Measurements from ENCODE around the gene MRC2. TPM values are rescaled to one million over a fixed set of nuclear protein-coding genes. Genes with fewer than 3 reads are reported as not detected.

Gene MRC2
- total RNA-seq, 4 donors from 2014 or later = 23.3 to 59.8 (median 39.9) TPM

DNA sequence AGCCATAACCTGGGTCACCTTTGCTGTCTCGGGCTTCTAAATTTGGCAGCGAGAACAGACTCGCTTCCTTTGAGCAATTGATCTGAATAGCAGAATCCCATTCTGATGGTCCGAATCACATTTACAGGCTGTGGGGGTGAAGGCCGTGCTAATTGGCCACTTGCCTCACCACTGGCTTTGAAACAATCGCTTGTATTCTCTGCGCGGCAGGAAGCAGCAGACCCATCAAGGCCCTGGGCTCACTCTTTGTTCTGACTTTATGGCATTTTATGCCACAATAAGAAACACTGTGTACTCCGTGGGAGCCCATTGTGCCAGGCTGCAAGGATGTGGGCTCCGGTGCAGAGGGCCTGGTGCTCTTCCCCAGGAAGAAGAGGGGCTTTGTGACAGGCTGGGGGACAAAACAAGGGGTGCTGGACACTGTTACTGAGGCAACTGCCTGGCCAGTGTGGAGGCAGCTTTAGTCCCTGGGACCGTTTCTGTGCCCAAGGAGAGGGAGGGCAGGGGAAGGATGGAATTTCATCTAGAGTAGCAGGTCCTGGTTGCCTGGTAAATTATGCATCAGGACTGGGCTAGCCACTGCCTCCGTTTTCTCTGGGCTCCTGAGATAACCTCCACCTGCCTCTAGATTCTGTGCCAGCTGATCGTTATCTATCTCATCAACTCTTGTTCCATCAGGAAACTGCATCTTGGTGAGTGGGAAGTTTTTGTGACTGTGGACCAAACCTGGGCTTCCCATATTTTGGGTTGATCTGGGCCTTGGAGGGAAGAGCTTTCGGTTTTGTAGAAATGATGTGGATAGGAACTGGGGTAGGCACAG lies 78.5 kb downstream of the MRC2 start:
- Histone ChIP-seq H3K9me3 (peaks cover 0 to 9% (median 0%) of the 10 kb centered on the region in 3 donors), H3K36me3 (no peaks in the 10 kb centered on the region), H3K27me3 (peaks cover 12% of the 10 kb centered on the region), H3K4me3 (peak overlapping the region in 1 of 2 donors; percentile 6), H3K27ac (peak overlapping the region in 3 of 4 donors; percentile 46 to 78 (median 75)), H3K4me1 (peaks cover 0 to 37% (median 3%) of the 10 kb centered on the region in 3 donors)
- 61 to 70% methylated on average over 6 to 7 of the region's 14 CpGs for WGBS, 2 donors (ENCODE audit: low coverage in 1 of 2)
- TF ChIP-seq POLR2AphosphoS5 (IDR thresholded peaks at IDR 0.05) (peak; percentile 5), EP300 (IDR thresholded peaks at IDR 0.05) (no peak)
- no peak for ATAC-seq

DNA sequence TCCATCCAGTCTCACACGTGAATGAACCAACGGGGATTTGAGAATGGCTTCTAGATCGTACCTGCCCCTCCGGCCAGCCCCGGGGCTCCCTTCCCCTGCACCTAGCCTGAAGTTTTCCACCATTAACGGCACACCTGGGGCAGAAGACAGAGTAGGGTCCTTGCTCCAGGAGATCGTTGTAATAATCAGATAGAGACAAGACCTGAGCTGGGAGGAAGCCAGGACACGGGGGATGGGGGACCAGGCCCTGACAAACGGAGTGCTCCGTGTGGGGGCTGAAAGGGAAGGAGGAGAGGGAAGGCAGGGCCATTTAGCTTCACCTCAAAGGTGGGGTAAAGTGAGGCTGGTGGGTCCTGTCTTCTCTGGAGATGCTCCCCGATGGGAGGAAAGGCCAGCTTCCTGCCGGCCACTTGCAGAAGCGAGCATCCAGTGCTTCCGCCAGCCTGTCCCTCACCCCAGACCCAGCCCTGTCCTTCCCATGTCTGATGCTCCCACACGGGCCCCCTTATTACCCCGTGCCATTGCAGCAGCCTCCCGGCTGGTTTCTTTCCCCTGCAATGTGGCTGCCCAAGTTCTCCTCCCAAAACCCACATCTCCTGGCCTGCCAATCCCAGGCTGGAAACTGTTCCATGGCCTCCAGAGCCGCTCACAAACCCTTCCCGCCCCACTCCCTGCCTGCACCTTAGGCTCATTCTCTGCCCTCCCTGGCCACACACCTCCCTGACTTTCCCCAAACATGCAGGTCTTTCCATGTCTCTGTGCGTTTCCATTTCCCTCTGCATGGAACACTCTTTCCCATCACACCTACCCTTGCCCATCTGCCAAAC lies 79.3 kb downstream of the MRC2 start:
- ATAC-seq = no peak
- Histone ChIP-seq H3K27me3 (peaks cover 4% of the 10 kb centered on the region), H3K27ac (peak overlapping the region in 3 of 4 donors; percentile 35 to 75 (median 46)), H3K4me1 (peaks cover 0 to 37% (median 3%) of the 10 kb centered on the region in 3 donors), H3K36me3 (no peaks in the 10 kb centered on the region), H3K9me3 (peaks cover 0 to 9% (median 0%) of the 10 kb centered on the region in 3 donors), H3K4me3 (peak overlapping the region in 1 of 2 donors; percentile 6)
- no peak for TF ChIP-seq EP300 (IDR thresholded peaks at IDR 0.05)
- TF ChIP-seq, protein P1, sequence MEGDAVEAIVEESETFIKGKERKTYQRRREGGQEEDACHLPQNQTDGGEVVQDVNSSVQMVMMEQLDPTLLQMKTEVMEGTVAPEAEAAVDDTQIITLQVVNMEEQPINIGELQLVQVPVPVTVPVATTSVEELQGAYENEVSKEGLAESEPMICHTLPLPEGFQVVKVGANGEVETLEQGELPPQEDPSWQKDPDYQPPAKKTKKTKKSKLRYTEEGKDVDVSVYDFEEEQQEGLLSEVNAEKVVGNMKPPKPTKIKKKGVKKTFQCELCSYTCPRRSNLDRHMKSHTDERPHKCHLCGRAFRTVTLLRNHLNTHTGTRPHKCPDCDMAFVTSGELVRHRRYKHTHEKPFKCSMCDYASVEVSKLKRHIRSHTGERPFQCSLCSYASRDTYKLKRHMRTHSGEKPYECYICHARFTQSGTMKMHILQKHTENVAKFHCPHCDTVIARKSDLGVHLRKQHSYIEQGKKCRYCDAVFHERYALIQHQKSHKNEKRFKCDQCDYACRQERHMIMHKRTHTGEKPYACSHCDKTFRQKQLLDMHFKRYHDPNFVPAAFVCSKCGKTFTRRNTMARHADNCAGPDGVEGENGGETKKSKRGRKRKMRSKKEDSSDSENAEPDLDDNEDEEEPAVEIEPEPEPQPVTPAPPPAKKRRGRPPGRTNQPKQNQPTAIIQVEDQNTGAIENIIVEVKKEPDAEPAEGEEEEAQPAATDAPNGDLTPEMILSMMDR (IDR thresholded peaks at IDR 0.05) = no peak
- TF ChIP-seq POLR2AphosphoS5 (IDR thresholded peaks at IDR 0.05) = no peak
- TF ChIP-seq POLR2A (IDR thresholded peaks at IDR 0.05) = no peak
- WGBS, 2 donors (ENCODE audit: low coverage in 1 of 2) = 82 to 91% methylated on average over 10 to 12 of the region's 20 CpGs

DNA sequence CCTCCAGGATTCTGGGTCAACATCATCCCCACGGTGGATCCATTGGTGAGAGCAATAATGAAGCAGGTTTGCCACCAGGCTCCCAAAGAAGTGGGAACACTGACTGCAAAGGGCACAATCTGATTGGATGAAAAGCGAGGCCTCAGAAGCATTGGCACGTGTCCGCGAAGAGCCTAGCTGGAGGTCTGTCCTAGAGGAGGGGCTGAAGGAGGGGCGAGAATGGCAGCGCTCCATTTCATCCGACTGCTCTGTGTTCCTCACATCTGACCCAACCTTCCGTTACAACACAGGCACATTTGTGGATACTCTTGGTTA lies 79.9 kb downstream of the MRC2 start:
- Histone ChIP-seq H3K36me3 (no peaks in the 10 kb centered on the region), H3K27me3 (no peaks in the 10 kb centered on the region), H3K4me3 (no peak overlapping the region), H3K9me3 (peaks cover 0 to 9% (median 0%) of the 10 kb centered on the region in 3 donors), H3K27ac (no peak overlapping the region), H3K4me1 (peaks cover 0 to 37% (median 3%) of the 10 kb centered on the region in 3 donors)
- TF ChIP-seq EP300 (IDR thresholded peaks at IDR 0.05) = no peak
- no peak for TF ChIP-seq POLR2AphosphoS5 (IDR thresholded peaks at IDR 0.05)
- TF ChIP-seq POLR2A (IDR thresholded peaks at IDR 0.05) = no peak
- TF ChIP-seq, protein P1 (IDR thresholded peaks at IDR 0.05) = no peak
- ATAC-seq = no peak
- WGBS, 2 donors (ENCODE audit: low coverage in 1 of 2) = 90 to 95% methylated on average over 2 to 8 of the region's 9 CpGs

DNA sequence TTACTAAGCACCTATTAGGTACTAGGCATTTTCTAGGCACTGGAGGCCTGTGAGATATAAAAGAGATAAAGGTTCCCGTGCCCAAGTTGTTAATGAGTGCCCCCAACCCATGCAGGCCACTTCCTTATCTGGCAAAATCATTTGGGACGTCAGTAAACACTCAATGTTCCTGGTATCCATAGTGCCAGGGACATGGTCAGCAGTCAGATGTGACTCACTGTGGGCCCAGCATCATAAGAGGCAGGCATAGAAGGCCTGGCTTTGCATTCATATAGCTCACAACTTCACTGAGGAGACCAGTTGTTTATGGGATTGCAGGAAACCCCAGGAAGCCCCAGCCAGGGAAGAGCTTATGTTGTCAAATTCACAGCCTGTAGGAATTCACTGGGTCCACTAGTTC lies 81.1 kb downstream of the MRC2 start:
- ATAC-seq = no peak
- Histone ChIP-seq H3K4me1 (peaks cover 0 to 31% (median under 1%) of the 10 kb centered on the region in 3 donors), H3K36me3 (no peaks in the 10 kb centered on the region), H3K9me3 (peaks cover 0 to 9% (median 0%) of the 10 kb centered on the region in 3 donors), H3K4me3 (no peak overlapping the region), H3K27me3 (no peaks in the 10 kb centered on the region), H3K27ac (no peak overlapping the region)
- no peak for TF ChIP-seq POLR2AphosphoS5 (IDR thresholded peaks at IDR 0.05)
- TF ChIP-seq POLR2A (IDR thresholded peaks at IDR 0.05) = no peak
- no peak for TF ChIP-seq EP300 (IDR thresholded peaks at IDR 0.05)
- TF ChIP-seq, protein P1 (IDR thresholded peaks at IDR 0.05) = no peak
- WGBS, 2 donors (ENCODE audit: low coverage in 1 of 2) = 80 to 100% methylated on average over 1 of the region's 2 CpGs

DNA sequence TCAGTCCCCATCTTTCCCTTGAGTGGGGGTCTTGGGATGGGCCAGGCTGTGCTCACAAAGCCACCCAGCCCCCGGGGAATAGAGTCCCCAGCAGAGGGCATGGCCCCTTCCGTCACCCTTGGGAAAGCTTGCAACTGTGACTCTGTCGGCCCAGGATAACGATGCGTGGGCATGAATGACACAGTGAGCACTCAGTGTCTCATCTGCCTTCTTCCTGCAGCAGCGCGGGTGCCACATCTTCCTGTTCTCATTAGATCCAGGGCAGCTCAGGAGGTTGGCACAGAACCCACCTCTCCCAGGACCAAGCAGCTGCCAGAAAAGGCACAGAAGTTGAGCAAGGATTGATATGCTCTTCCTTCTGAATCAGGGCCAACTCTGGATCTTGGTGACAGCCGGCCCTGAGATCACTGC lies 84.7 kb downstream of the MRC2 start:
- TF ChIP-seq POLR2A (IDR thresholded peaks at IDR 0.05) (no peak), EP300 (IDR thresholded peaks at IDR 0.05) (no peak), POLR2AphosphoS5 (IDR thresholded peaks at IDR 0.05) (no peak)
- TF ChIP-seq, protein P1 (IDR thresholded peaks at IDR 0.05) = no peak
- WGBS, 2 donors (ENCODE audit: low coverage in 1 of 2) = 25 to 60% methylated on average over 1 of the region's 8 CpGs
- Histone ChIP-seq H3K27ac (no peak overlapping the region), H3K36me3 (no peaks in the 10 kb centered on the region), H3K27me3 (no peaks in the 10 kb centered on the region), H3K4me1 (no peaks in the 10 kb centered on the region), H3K9me3 (peaks cover 0 to 9% (median 0%) of the 10 kb centered on the region in 3 donors), H3K4me3 (no peak overlapping the region)
- ATAC-seq = no peak

All from gastroesophageal sphincter (tissue), 4 donors.